Measurements from ENCODE around the gene TMEM86A. TPM values are rescaled to one million over a fixed set of nuclear protein-coding genes. Genes with fewer than 3 reads are reported as not detected.

Gene TMEM86A
- total and polyA plus RNA-seq, 2 of the 4 experiments (the other 2 are of a cell fraction) = 0.31 to 0.36 TPM

DNA sequence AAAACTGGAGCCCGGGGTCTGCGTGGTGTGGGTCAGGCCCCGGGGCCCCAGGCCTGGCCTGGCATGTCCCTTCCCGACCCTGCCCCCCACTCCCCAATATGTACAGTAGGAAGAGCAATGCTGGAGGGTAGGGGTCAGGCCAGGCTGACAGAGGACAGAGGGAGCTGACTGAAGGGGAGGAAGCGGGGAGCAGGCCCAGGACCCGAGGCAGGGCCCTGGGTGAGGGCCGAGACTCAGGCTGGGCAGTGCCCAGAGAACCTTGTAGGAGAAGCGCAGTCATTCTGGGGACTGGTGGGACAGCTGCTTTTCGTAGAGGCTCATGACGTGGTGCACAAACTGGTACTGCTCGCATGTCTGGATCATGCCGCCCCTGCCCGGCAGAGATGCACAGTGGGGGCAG, 30.1 kb downstream of the TMEM86A start:
- no peak overlapping the region for H4K91ac ChIP-seq (ENCODE audit: insufficient read depth, low read depth, low read length)
- H2AFZ ChIP-seq (replicated peaks; ENCODE audit: low read length, poor library complexity) = no peak overlapping the region
- TF ChIP-seq MAFK (IDR thresholded peaks at IDR 0.05; ENCODE audit: low read depth, low read length) (no peak), BHLHE40 (IDR thresholded peaks at IDR 0.05; ENCODE audit: low read depth, low read length) (no peak), POLR2A (IDR thresholded peaks at IDR 0.05; ENCODE audit: low read depth, low read length) (no peak), FOS (IDR thresholded peaks at IDR 0.05; ENCODE audit: low read depth, low read length) (no peak), RCOR1 (IDR thresholded peaks at IDR 0.05; ENCODE audit: insufficient replicate concordance, low read length) (no peak), CEBPB (IDR thresholded peaks at IDR 0.05; ENCODE audit: low read depth, low read length) (no peak), NFE2L2 (IDR thresholded peaks at IDR 0.05; ENCODE audit: low read depth, low read length) (no peak), RFX5 (IDR thresholded peaks at IDR 0.05; ENCODE audit: low read depth, low read length) (no peak)
- TF ChIP-seq, protein P1, sequence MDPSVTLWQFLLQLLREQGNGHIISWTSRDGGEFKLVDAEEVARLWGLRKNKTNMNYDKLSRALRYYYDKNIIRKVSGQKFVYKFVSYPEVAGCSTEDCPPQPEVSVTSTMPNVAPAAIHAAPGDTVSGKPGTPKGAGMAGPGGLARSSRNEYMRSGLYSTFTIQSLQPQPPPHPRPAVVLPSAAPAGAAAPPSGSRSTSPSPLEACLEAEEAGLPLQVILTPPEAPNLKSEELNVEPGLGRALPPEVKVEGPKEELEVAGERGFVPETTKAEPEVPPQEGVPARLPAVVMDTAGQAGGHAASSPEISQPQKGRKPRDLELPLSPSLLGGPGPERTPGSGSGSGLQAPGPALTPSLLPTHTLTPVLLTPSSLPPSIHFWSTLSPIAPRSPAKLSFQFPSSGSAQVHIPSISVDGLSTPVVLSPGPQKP (IDR thresholded peaks at IDR 0.05; ENCODE audit: borderline replicate concordance, low read depth, low read length) = no peak
- no peak overlapping the region for H2BK15ac ChIP-seq (ENCODE audit: low read depth, low read length)
- H3K27ac ChIP-seq (ENCODE audit: insufficient read depth, low read length) = no peak overlapping the region
- no peaks in the 10 kb centered on the region for H3K9me3 ChIP-seq (ENCODE audit: control insufficient read depth, insufficient read depth, low read length)
- H3K9me1 ChIP-seq (ENCODE audit: insufficient read depth, low read length) = no peaks in the 10 kb centered on the region
- no peak overlapping the region for H2BK5ac ChIP-seq (ENCODE audit: low read depth, low read length, poor library complexity, severe bottlenecking)
- ATAC-seq (ENCODE audit: low read depth) (no peak), DNase-seq (no peak)
- H4K5ac ChIP-seq (ENCODE audit: low read depth, low read length) = no peak overlapping the region
- H3K14ac ChIP-seq (replicated peaks; ENCODE audit: low read depth, low read length) = no peak overlapping the region
- H2BK120ac ChIP-seq (ENCODE audit: low read depth, low read length) = no peak overlapping the region
- H2AK9ac ChIP-seq (replicated peaks; ENCODE audit: low read depth, low read length, poor library complexity) = no peak overlapping the region
- no peaks in the 10 kb centered on the region for H3K4me1 ChIP-seq (ENCODE audit: control insufficient read depth, insufficient read depth, low read length)
- ChIA-PET CTCF (interaction anchor here (1.2 kb wide), 1 partner anchor 12 kb away, joined by 3 read pairs; no protein-coding TSS in a partner anchor), POLR2A (ENCODE audit: unreplicated experiment) (no interaction called here)
- H3K27me3 ChIP-seq (ENCODE audit: control insufficient read depth, insufficient read depth, low read length) = peaks cover 4% of the 10 kb centered on the region; the same call in 1 of the 2 replicates
- BruUV-seq (replicated peaks) = no TSS peak
- intact Hi-C loops (cut with micrococcal nuclease) (no loop called here), dilution Hi-C loops (cut with HindIII; ENCODE audit: low sequenced_read_pairs, unreplicated experiment) (no loop called here), in situ Hi-C loops (cut with MboI; ENCODE audit: low sequenced_read_pairs) (loop anchor here (25.0 kb wide), 1 partner anchor 191 kb away; the partner anchor contains the start of gene TSG101)
- no peak overlapping the region for H3K4me2 ChIP-seq (ENCODE audit: low read depth, low read length)
- H3K9ac ChIP-seq (ENCODE audit: low read depth, low read length) = no peak overlapping the region
- H2BK20ac ChIP-seq (ENCODE audit: low read depth, low read length) = no peak overlapping the region
- no peak overlapping the region for H2AK5ac ChIP-seq (ENCODE audit: low read depth, low read length)
- H4K8ac ChIP-seq (ENCODE audit: low read depth in 2 of 2, low read length in 2 of 2) = no peak overlapping the region
- no peak overlapping the region for H3K4ac ChIP-seq (ENCODE audit: low read depth, low read length)
- no peak overlapping the region for H3K18ac ChIP-seq (ENCODE audit: low read depth, low read length)
- H3K4me3 ChIP-seq (ENCODE audit: insufficient read depth, low read depth, low read length) = no peak overlapping the region
- WGBS, 2 experiments (ENCODE audit: extremely low coverage in 2 of 2, insufficient read length in 1 of 2) = 67% methylated on average over 4 of the region's 13 CpGs; no CpG with 5 or more reads in 1 of the 2 experiments
- H3K79me1 ChIP-seq (ENCODE audit: low read depth in 1 of 2, low read length in 2 of 2) = no peaks in the 10 kb centered on the region
- H3K23ac ChIP-seq (ENCODE audit: low read depth, low read length) = no peak overlapping the region
- no peak overlapping the region for H3K56ac ChIP-seq (ENCODE audit: extremely low read depth, insufficient read depth, low read length)
- no peaks in the 10 kb centered on the region for H3K36me3 ChIP-seq (ENCODE audit: control insufficient read depth, insufficient read depth, low read length)
- H4K20me1 ChIP-seq (ENCODE audit: insufficient read depth, low read length) = no peaks in the 10 kb centered on the region

Data from IMR-90 (cell line).